Vagina (tissue), 2 donors: ENCODE measurements around the gene SERPING1. TPM values are rescaled to one million over a fixed set of nuclear protein-coding genes. Genes with fewer than 3 reads are reported as not detected.

ENCODE experiments used
- DNase-seq, 2 donors: peaks; one replicate each; pipeline ENCODE4 v3.0.0-alpha.2; 2017; ENCODE audit errors: extremely low spot score in 2 of 2
- H3K27ac ChIP-seq: fragments of 200-600 bp; sonication (generic); one replicate; pipeline ENCODE4 v1.5.1; 2019
- H3K27me3 ChIP-seq: fragments of 200-600 bp; sonication (generic); one replicate; pipeline ENCODE4 v1.5.1; 2019
- H3K36me3 ChIP-seq, 2 donors: fragments of 200-600 bp; sonication (generic); one replicate each; pipeline ENCODE4 v1.5.1; 2017 to 2019
- H3K4me1 ChIP-seq: fragments of 200-600 bp; sonication (generic); one replicate; pipeline ENCODE4 v1.5.1; 2019
- H3K4me3 ChIP-seq, 2 donors: fragments of 200-600 bp; sonication (generic); 1 replicate in 1 of 2; 2 replicates in 1 of 2; pipeline ENCODE4 v1.5.1; 2016 to 2019
- H3K9me3 ChIP-seq: fragments of 200-600 bp; sonication (generic); one replicate; pipeline ENCODE4 v1.5.1; 2019
- POLR2A ChIP-seq, 2 donors: fragments of 450-650 bp; IDR thresholded peaks; one replicate each; pipeline ENCODE4 v1.6.1; 2017; ENCODE audit warnings: antibody characterized with exemption in 2 of 2, mild to moderate bottlenecking in 2 of 2, moderate library complexity in 2 of 2
- POLR2AphosphoS5 ChIP-seq, 2 donors: sonication (generic); formaldehyde crosslinking; IDR thresholded peaks; one replicate each; pipeline ENCODE4 v1.9.0; 2017; ENCODE audit warnings: antibody characterized with exemption in 2 of 2, mild to moderate bottlenecking in 2 of 2, low read depth in 1 of 2; ENCODE audit not compliant: insufficient read depth in 1 of 2
- intact Hi-C: fragments of 100-400 bp; cut with DNase I; formaldehyde crosslinking; loops from one replicate; pipeline ENCODE4 v1.15.1; 2023
- total RNA-seq: library from RNA; depleted of rRNA; stranded (reverse); fragments of >200 nt; gene quantifications from one replicate; pipeline ENCODE4 v1.2.3, GENCODE V29; 2016
- TF ChIP-seq, protein P1 (sequence below), 3 experiments: fragments of 450-650 bp in 2 of 3; fragments of 200-600 bp in 1 of 3; sonication (generic) in 1 of 3; IDR thresholded peaks; one replicate each; pipeline ENCODE4 v1.5.1; 2017 to 2019; ENCODE audit warnings: antibody characterized with exemption in 3 of 3, mild to moderate bottlenecking in 2 of 3, moderate library complexity in 2 of 3

The SERPING1 gene
- total RNA-seq, 1 donor from 2014 or later: 779 TPM

DNA sequence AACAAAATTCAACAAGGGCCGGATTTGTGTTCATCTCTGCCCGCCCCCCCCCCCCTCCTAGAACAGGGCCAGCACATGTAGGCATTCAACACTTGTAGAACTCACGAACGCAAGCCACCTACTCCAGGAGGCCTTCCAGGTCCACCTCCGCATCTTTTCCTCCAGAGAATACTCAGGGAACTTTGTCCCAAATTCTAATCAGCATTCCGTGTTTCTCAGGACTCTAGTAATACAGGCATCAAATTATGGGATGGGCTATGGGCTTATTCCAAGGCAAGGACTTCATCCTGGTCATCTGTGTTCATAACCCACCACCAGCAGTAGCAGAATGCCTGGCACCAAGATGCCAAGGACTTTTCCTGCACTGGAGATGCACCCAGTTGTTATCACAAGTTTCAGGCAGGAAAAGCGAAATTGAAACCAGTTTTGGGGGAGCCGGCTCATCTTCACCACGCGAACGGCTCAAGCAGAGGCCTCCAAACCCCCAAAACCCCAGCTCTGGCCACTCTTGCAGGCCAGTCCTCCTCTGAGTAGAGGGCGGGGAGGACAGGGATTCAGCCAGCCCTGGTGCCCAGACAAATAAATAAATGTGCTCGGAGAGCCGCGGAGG is 30.5 kb upstream of the SERPING1 start:
- peaks cover 31% of the 10 kb centered on the region for H3K4me1 ChIP-seq
- H3K27me3 ChIP-seq: no peaks in the 10 kb centered on the region
- DNase-seq: no peak
- TF ChIP-seq, protein P1, sequence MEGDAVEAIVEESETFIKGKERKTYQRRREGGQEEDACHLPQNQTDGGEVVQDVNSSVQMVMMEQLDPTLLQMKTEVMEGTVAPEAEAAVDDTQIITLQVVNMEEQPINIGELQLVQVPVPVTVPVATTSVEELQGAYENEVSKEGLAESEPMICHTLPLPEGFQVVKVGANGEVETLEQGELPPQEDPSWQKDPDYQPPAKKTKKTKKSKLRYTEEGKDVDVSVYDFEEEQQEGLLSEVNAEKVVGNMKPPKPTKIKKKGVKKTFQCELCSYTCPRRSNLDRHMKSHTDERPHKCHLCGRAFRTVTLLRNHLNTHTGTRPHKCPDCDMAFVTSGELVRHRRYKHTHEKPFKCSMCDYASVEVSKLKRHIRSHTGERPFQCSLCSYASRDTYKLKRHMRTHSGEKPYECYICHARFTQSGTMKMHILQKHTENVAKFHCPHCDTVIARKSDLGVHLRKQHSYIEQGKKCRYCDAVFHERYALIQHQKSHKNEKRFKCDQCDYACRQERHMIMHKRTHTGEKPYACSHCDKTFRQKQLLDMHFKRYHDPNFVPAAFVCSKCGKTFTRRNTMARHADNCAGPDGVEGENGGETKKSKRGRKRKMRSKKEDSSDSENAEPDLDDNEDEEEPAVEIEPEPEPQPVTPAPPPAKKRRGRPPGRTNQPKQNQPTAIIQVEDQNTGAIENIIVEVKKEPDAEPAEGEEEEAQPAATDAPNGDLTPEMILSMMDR (IDR thresholded peaks at IDR 0.05): no peak
- H3K9me3 ChIP-seq: no peaks in the 10 kb centered on the region
- peak overlapping the region; percentile 69 to 83 for H3K4me3 ChIP-seq
- no peaks in the 10 kb centered on the region for H3K36me3 ChIP-seq
- intact Hi-C loops: loop anchor here (2.0 kb wide), 1 partner anchor 78 kb away; no protein-coding TSS in a partner anchor
- H3K27ac ChIP-seq: peak overlapping the region; percentile 93

DNA sequence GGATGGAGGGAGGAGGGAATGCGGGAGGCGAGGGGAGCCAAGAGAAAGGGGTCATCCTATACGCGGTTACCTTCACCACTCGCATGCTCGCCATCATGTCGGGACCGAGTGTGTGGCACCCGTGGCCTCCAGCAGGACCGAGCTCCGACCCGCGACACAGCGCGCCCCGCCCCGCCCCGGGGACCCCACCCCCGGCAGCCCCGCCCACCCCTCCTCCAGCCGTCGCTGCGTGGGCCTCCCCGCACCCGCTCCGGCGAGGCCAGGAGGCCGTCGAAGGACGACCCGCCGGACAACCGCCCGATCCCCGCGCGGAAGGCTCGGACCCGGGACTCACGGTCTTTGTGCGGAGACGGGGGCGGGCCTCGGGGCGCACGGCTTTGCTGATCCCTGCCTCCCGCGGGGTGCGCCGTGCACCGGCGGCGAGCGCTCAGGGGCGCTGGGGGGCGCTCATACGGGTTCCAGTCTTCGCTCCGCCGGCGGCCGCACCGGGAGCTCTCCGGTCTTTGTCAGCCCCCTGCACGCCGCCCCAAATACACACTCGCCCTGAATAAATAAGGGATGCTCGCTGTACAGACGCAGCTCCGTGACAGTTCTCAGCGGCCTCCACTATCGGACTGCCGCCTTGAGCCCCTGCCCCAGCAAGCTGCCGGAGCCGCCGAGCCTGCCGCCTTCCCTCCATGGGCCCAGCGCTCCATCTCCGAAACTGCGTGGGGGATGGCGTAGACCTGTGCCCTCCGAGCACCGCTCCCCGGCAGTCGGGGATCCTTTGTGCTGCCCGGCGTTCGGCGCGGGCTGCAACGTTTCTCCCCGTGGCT is 29.8 kb upstream of the SERPING1 start, which contains the start of gene UBE2L6:
UBE2L6 (minus strand) TSS at position 158 of the 815 bp plus-strand sequence; CDS start at position 97, 61 bp downstream.
- H3K27ac ChIP-seq: peak within 1 kb of the TSS; percentile 93
- H3K4me1 ChIP-seq: peaks cover 31% of the 10 kb centered on the region
- no peaks in the 10 kb centered on the region for H3K27me3 ChIP-seq
- H3K4me3 ChIP-seq: peak within 1 kb of the TSS; percentile 69 to 83
- TF ChIP-seq, protein P1 (IDR thresholded peaks at IDR 0.05): peak in 1 of 3 experiments; percentile 75
- no peak for TF ChIP-seq POLR2A (IDR thresholded peaks at IDR 0.05)
- TF ChIP-seq POLR2AphosphoS5 (IDR thresholded peaks at IDR 0.05; ENCODE audit: insufficient read depth in 1 of 2, low read depth in 1 of 2): peak in 1 of 2 donors; percentile 65
- no peak for DNase-seq
- no peaks in the 10 kb centered on the region for H3K36me3 ChIP-seq
- intact Hi-C loops: loop anchor here (2.0 kb wide), 2 partner anchors 71 to 77 kb away; no protein-coding TSS in a partner anchor
- H3K9me3 ChIP-seq: no peaks in the 10 kb centered on the region

DNA sequence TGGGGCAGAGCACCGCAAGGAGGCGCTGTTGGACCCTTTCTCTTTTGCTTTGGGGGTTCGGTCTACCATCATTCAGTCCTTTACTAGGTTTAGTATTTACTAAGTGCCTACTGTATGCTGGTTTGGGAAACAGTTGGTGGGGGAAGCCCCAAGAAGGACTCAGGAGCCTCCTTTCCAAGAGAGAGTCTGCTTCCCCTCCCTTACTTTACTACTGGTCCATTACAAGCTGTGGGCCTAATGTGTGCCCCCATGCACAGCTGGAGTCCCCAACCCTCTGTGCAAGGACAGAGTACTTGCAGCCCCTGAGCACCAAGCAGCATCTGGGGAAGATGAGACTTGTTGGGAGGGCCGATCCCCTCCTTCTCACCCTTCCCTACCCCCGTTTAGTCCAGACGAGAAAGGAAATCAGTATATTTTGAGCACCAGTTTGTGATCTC is 29.1 kb upstream of the SERPING1 start:
- intact Hi-C loops: loop anchor here (2.0 kb wide), 1 partner anchor 70 kb away; no protein-coding TSS in a partner anchor
- DNase-seq: no peak
- H3K27me3 ChIP-seq: no peaks in the 10 kb centered on the region
- H3K4me3 ChIP-seq: peak overlapping the region; percentile 69 to 83
- H3K36me3 ChIP-seq: no peaks in the 10 kb centered on the region
- no peaks in the 10 kb centered on the region for H3K9me3 ChIP-seq
- TF ChIP-seq, protein P1 (IDR thresholded peaks at IDR 0.05): peak in 2 of 3 experiments; percentile 90 to 91
- TF ChIP-seq POLR2A (IDR thresholded peaks at IDR 0.05) (no peak), POLR2AphosphoS5 (IDR thresholded peaks at IDR 0.05; ENCODE audit: insufficient read depth in 1 of 2, low read depth in 1 of 2) (peak in 1 of 2 donors; percentile 54)
- H3K4me1 ChIP-seq: peaks cover 31% of the 10 kb centered on the region
- H3K27ac ChIP-seq: peak overlapping the region; percentile 93

DNA sequence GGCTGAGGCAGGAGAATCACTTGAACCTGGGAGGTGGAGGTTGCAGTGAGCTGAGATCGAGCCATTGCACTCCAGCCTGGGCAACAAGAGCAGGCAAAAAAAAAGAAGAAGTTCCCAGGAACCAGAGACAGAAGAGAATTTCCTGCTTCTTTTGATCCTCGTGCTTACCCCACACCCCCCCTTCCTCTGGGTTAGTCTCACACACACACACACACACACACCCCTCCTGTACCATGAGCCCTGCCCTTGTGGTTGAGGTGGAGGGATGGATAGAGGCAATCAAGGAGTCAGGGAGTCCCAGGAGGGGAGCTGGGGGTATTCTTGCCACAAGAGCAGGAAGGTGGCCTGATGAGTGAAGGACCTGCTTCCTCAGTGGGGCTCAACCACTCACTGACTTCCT is 25.9 kb upstream of the SERPING1 start:
- Histone ChIP-seq H3K27ac (no peak overlapping the region), H3K4me3 (no peak overlapping the region), H3K36me3 (no peaks in the 10 kb centered on the region), H3K27me3 (no peaks in the 10 kb centered on the region), H3K9me3 (no peaks in the 10 kb centered on the region), H3K4me1 (peaks cover 20% of the 10 kb centered on the region)
- intact Hi-C loops: no loop called here
- TF ChIP-seq POLR2AphosphoS5 (IDR thresholded peaks at IDR 0.05; ENCODE audit: insufficient read depth in 1 of 2, low read depth in 1 of 2) (no peak), POLR2A (IDR thresholded peaks at IDR 0.05) (no peak)
- TF ChIP-seq, protein P1 (IDR thresholded peaks at IDR 0.05): no peak
- DNase-seq: no peak
